HepG2 (cell line): ENCODE results near the gene CYB5A. TPM values are rescaled to one million over a fixed set of nuclear protein-coding genes. Genes with fewer than 3 reads are reported as not detected.
A peak's percentile ranks its signal among the peaks of the same experiment; 100 is the strongest.

ENCODE experiments used
- ATAC-seq: fragments of 200-7000 bp; cut with Tn5 transposase; 3 replicates; pipeline ENCODE4 v1.9.1; 2020; ENCODE audit warnings: mild to moderate bottlenecking, moderate library complexity
- BruUV-seq: library from RNA; stranded (reverse); fragments of 400-500 nt; replicated peaks from 2 replicates; lab custom pipeline; 2021; lab: Mats Ljungman, UMichigan
- CTCF ChIA-PET: fragments of 300-600 bp; formaldehyde crosslinking; extraction: SDS; loops from one replicate; lab custom pipeline; 2021; ENCODE audit warnings: low total read pairs, inconsistent platforms, low intra/inter-chr PET ratio; lab: Yijun Ruan, JAX
- POLR2A ChIA-PET: fragments of 350-600 bp; sonication (Branson Sonifier 250); formaldehyde crosslinking; loops from one replicate; lab custom pipeline; 2020; ENCODE audit warnings: antibody characterized with exemption, inconsistent platforms; lab: Yijun Ruan, JAX
- DNase-seq: peaks from one replicate; pipeline ENCODE4 v3.0.0-alpha.2; 2015; ENCODE audit warnings: low spot score
- FAIRE-seq: peaks from 3 replicates; lab custom pipeline; 2011; peaks lifted over from hg19 to GRCh38; lab: Jason Lieb, UNC
- H2AFZ ChIP-seq: one replicate; pipeline ENCODE4 v1.6.1; 2011; ENCODE audit warnings: low read length, inconsistent platforms
- H3K27ac ChIP-seq: fragments of 300-600 bp; 3 replicates; pipeline ENCODE4 v1.8.0; 2011; ENCODE audit warnings: mixed run types, mild to moderate bottlenecking, mixed read lengths, low read length, inconsistent platforms; ENCODE audit not compliant: insufficient read depth; ENCODE audit errors: extremely low read length
- H3K27me3 ChIP-seq, 2 experiments: fragments of 200-600 bp in 1 of 2; 2 replicates in 1 of 2; 3 replicates in 1 of 2; pipeline versions ENCODE4 v1.6.0 to v1.8.0; 2011; ENCODE audit warnings: low read length in 2 of 2, mild to moderate bottlenecking in 2 of 2, moderate library complexity in 2 of 2, inconsistent platforms in 1 of 2; ENCODE audit not compliant: insufficient read depth in 2 of 2, control insufficient read depth in 1 of 2
- H3K36me3 ChIP-seq, 2 experiments: fragments of 200-600 bp in 1 of 2; replicated peaks in 1 of 2; 2 replicates in 1 of 2; 3 replicates in 1 of 2; pipeline versions ENCODE4 v1.5.1 to v1.8.0; 2011; ENCODE audit warnings: low read length in 2 of 2, inconsistent platforms in 1 of 2; ENCODE audit not compliant: insufficient read depth in 2 of 2, control insufficient read depth in 1 of 2
- H3K4me1 ChIP-seq: 2 replicates; pipeline ENCODE4 v1.5.1; 2012; ENCODE audit warnings: low read length, inconsistent platforms; ENCODE audit not compliant: insufficient read depth
- H3K4me2 ChIP-seq: 2 replicates; pipeline ENCODE4 v1.6.0; 2011; ENCODE audit warnings: low read depth, low read length, inconsistent platforms
- H3K4me3 ChIP-seq, 3 experiments: fragments of 200-600 bp in 1 of 3; sonication (generic), shearing (Covaris generic) in 1 of 3; replicated peaks in 1 of 3; 2 replicates each; pipeline ENCODE4 v1.5.1; 2011 to 2016; ENCODE audit warnings: low read length in 3 of 3, inconsistent platforms in 2 of 3, low read depth in 2 of 3, mild to moderate bottlenecking in 2 of 3, control low read depth in 1 of 3, mixed read lengths in 1 of 3; ENCODE audit not compliant: insufficient read depth in 1 of 3
- H3K79me2 ChIP-seq: one replicate; pipeline ENCODE4 v1.6.1; 2011; ENCODE audit warnings: low read length, inconsistent platforms; ENCODE audit not compliant: insufficient read depth
- H3K9ac ChIP-seq: 2 replicates; pipeline ENCODE4 v1.6.0; 2011; ENCODE audit warnings: mild to moderate bottlenecking, low read depth, low read length, inconsistent platforms; ENCODE audit not compliant: insufficient read depth
- H3K9me3 ChIP-seq: 2 replicates; pipeline ENCODE4 v1.5.1; 2012; ENCODE audit warnings: mild to moderate bottlenecking, low read length
- H4K20me1 ChIP-seq: 2 replicates; pipeline ENCODE4 v1.6.0; 2011; ENCODE audit warnings: inconsistent platforms, mild to moderate bottlenecking, low read length, moderate library complexity; ENCODE audit not compliant: insufficient read depth
- CREM ChIP-seq, 2 experiments: sonication (generic) in 1 of 2; formaldehyde crosslinking in 1 of 2; IDR thresholded peaks; 2 replicates each; pipeline versions ENCODE4 v1.4.0 to v1.6.1; 2016 to 2020; ENCODE audit warnings: antibody characterized with exemption in 1 of 2, mild to moderate bottlenecking in 1 of 2, missing genetic modification reagents in 1 of 2
- MBD4 ChIP-seq: IDR thresholded peaks from 2 replicates; pipeline ENCODE4 v1.6.1; 2012; ENCODE audit warnings: low read length, inconsistent platforms, borderline replicate concordance
- NONO ChIP-seq, 2 experiments: fragments of 450-650 bp in 1 of 2; sonication (generic) in 1 of 2; formaldehyde crosslinking in 1 of 2; IDR thresholded peaks in 1 of 2; conservative IDR thresholded peaks in 1 of 2; 2 replicates each; pipeline versions ENCODE4 v1.6.1 to v1.8.0; 2017 to 2022; ENCODE audit warnings: mild to moderate bottlenecking in 1 of 2, missing genetic modification reagents in 1 of 2, moderate library complexity in 1 of 2
- SYNCRIP ChIP-seq: fragments of 200-400 bp; formaldehyde crosslinking; IDR thresholded peaks from 2 replicates; pipeline ENCODE4 v1.6.1; 2018; ENCODE audit warnings: mild to moderate bottlenecking, low read depth, low read length; ENCODE audit not compliant: insufficient read depth
- ZFP41 ChIP-seq: sonication (generic); formaldehyde crosslinking; IDR thresholded peaks from 2 replicates; pipeline ENCODE4 v1.4.0; 2020; ENCODE audit warnings: mild to moderate bottlenecking, missing genetic modification reagents, borderline replicate concordance
- ZFP62 ChIP-seq: sonication (generic); formaldehyde crosslinking; IDR thresholded peaks from 2 replicates; pipeline ENCODE4 v1.4.0; 2020; ENCODE audit warnings: missing genetic modification reagents
- ZNF703 ChIP-seq: sonication (generic); formaldehyde crosslinking; IDR thresholded peaks from 2 replicates; pipeline ENCODE4 v1.5.1; 2020; ENCODE audit warnings: missing genetic modification reagents, mild to moderate bottlenecking, moderate library complexity, borderline replicate concordance
- ZNF761 ChIP-seq: sonication (generic); formaldehyde crosslinking; conservative IDR thresholded peaks from 2 replicates; pipeline ENCODE4 v1.4.0; 2020; ENCODE audit warnings: mild to moderate bottlenecking, missing genetic modification reagents
- ZNF780A ChIP-seq: sonication (generic); formaldehyde crosslinking; IDR thresholded peaks from 2 replicates; pipeline ENCODE4 v1.8.0; 2022; ENCODE audit warnings: mild to moderate bottlenecking, missing genetic modification reagents, moderate library complexity
- WGBS: methylation state at CpG from one replicate; pipeline ENCODE4 v1.1.6; 2017; ENCODE audit warnings: low lambda C conversion rate; 5-methylcytosine and 5-hydroxymethylcytosine counted together
- in situ Hi-C: cut with HindIII; loops from 2 replicates; pipeline ENCODE4 v1.10.0; 2017; ENCODE audit warnings: low pct_unique_long_range_greater_than_20kb; ENCODE audit not compliant: extremely low pct_ligation_motif_present
- intact Hi-C: fragments of 100-400 bp; cut with micrococcal nuclease; formaldehyde crosslinking; loops from one replicate; pipeline ENCODE4 v1.10.0; 2022; ENCODE audit not compliant: unreplicated experiment
- polyA plus RNA-seq, 8 experiments: library from polyadenylated mRNA; depleted of rRNA in 3 of 8; stranded (reverse) in 7 of 8; unstranded in 1 of 8; fragments of >200 nt; fragmentation: Illumina TruSeq in 4 of 8; extraction: Trizol in 4 of 8; gene quantifications; 2 replicates each; pipeline versions ENCODE4 v1.2.1 to v1.2.3, GENCODE V29; 2011 to 2016; ENCODE audit warnings: low read depth in 4 of 8, missing spikeins in 1 of 8, mixed read lengths in 1 of 8; ENCODE audit not compliant: insufficient read depth in 1 of 8
- total RNA-seq, 5 experiments: library from RNA; depleted of rRNA; stranded (reverse); fragments of >200 nt; fragmentation: Illumina TruSeq; extraction: Trizol; gene quantifications; 2 replicates each; pipeline ENCODE4 v1.2.3, GENCODE V29; 2016; ENCODE audit warnings: low read depth in 1 of 5
- TF ChIP-seq, protein P1 (sequence below): sonication (generic); formaldehyde crosslinking; IDR thresholded peaks from 2 replicates; pipeline ENCODE4 v1.5.0; 2020; ENCODE audit warnings: missing genetic modification reagents
- TF ChIP-seq, protein P2 (sequence below): IDR thresholded peaks from 2 replicates; pipeline ENCODE4 v1.6.1; 2012; ENCODE audit warnings: inconsistent platforms
- TF ChIP-seq, protein P3 (sequence below), 2 experiments: sonication (generic) in 1 of 2; formaldehyde crosslinking in 1 of 2; IDR thresholded peaks; 2 replicates each; pipeline versions ENCODE4 v1.4.0 to v1.6.1; 2018 to 2020; ENCODE audit warnings: missing genetic modification reagents in 2 of 2, borderline replicate concordance in 1 of 2, low read depth in 1 of 2, mild to moderate bottlenecking in 1 of 2, missing biosample characterization in 1 of 2
- TF ChIP-seq, protein P4 (sequence below): IDR thresholded peaks from 2 replicates; pipeline ENCODE4 v1.6.1; 2016; ENCODE audit warnings: low read depth, borderline replicate concordance

Gene CYB5A
- total and polyA plus RNA-seq, 2 of the 13 experiments (the other 11 are each of a cell fraction or from before 2014, with no cell fraction given): 215 to 356 TPM

DNA sequence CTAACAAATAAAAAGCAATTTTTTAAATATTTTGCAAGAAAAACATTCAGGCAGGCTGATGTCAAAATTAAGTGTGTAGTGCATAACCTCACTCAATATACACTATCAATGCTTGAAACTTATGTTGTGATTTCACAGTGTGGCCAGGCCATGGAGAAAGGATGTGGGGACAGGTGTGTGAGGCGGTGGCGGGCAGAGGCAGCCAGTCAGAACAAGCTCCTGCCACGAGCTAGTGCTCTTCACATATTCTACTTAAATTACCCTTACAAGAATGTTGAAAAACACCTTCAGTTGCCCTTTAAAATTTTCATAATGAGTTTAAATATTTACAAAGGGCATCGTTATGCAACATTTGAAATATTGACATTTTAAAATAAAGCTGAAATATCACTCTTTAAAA, 43.2 kb downstream of the CYB5A start:
- H3K79me2 ChIP-seq: no peaks in the 10 kb centered on the region
- H3K9me3 ChIP-seq: no peaks in the 10 kb centered on the region
- peaks cover 55% of the 10 kb centered on the region for H3K4me1 ChIP-seq
- H4K20me1 ChIP-seq: no peaks in the 10 kb centered on the region
- H3K4me3 ChIP-seq: no peak overlapping the region
- H3K27me3 ChIP-seq: no peaks in the 10 kb centered on the region
- BruUV-seq: no TSS peak
- DNase-seq (no peak), ATAC-seq (peak; percentile 28; the same call in 2 of the 3 replicates), FAIRE-seq (no peak)
- H3K27ac ChIP-seq: peak overlapping the region; percentile 67
- in situ Hi-C loops (no loop called here), intact Hi-C loops (loop anchor here (2.0 kb wide), 1 partner anchor 14 kb away; no protein-coding TSS in a partner anchor)
- peak overlapping the region; percentile 54; the same call in 1 of the 2 replicates for H3K4me2 ChIP-seq
- no peak overlapping the region for H2AFZ ChIP-seq
- ChIA-PET CTCF (interaction anchor here (0.8 kb wide), 1 partner anchor 14 kb away, joined by 3 read pairs; no protein-coding TSS in a partner anchor), POLR2A (interaction anchor here (0.9 to 2.0 kb wide), 3 partner anchors 14 to 247 kb away, joined by 3 to 7 read pairs (median 5); partner anchors contain the start of gene CNDP2)
- H3K9ac ChIP-seq: no peak overlapping the region
- WGBS: 42% methylated on average over 4 of the region's 4 CpGs
- peaks cover 0 to 5% of the 10 kb centered on the region in 2 experiments; a peak in 2 of 5 replicates for H3K36me3 ChIP-seq
- TF ChIP-seq ZNF703 (CRISPR knock-in tag): no peak
- no peak for TF ChIP-seq ZNF761 (CRISPR knock-in tag)
- TF ChIP-seq ZNF780A (CRISPR knock-in tag): 0 out of 2 replicates have a peak, but pooled peaks have one; percentile 8
- no peak for TF ChIP-seq ZFP41 (CRISPR knock-in tag)
- 0 out of 2 replicates have a peak, but pooled peaks have one; percentile 4 for TF ChIP-seq MBD4
- TF ChIP-seq, protein P1, sequence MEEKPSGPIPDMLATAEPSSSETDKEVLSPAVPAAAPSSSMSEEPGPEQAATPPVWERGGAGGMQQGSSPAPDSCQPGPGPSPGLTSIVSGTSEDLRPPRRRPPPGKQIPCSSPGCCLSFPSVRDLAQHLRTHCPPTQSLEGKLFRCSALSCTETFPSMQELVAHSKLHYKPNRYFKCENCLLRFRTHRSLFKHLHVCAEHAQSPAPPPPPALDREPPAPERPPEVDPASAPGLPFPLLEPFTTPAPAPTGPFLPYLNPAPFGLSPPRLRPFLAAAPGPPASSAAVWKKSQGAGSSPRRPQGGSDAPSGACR (CRISPR knock-in tag): 0 out of 2 replicates have a peak, but pooled peaks have one; percentile 7

DNA sequence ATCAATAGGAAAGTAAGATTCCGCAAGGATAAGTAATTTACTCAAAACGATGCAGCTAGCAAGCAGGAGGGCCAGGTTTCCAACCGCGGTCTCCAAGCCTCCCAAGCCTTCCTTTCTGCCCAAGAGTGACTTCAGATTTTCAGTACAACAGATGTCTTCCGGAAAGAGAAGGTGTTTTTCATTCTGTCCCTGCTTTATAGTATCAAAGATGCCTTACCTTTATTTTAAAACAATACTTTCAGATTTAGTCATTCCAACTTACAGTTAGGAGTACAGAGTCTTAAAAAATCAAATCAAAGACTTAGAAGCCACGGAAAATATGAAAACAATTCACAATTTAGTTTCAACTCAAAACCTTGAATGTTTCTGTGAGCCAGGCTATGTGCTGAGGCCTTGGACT, 43.6 kb downstream of the CYB5A start:
- in situ Hi-C loops (no loop called here), intact Hi-C loops (loop anchor here (2.0 kb wide), 1 partner anchor 13 kb away; no protein-coding TSS in a partner anchor)
- H3K36me3 ChIP-seq: peaks cover 0 to under 1% of the 10 kb centered on the region in 2 experiments; a peak in 2 of 5 replicates
- H2AFZ ChIP-seq: no peak overlapping the region
- POLR2A ChIA-PET: interaction anchor here (1.1 to 2.0 kb wide), 2 partner anchors 14 to 248 kb away, joined by 3 to 7 read pairs; partner anchors contain the start of gene CNDP2
- no peaks in the 10 kb centered on the region for H3K27me3 ChIP-seq
- no peak overlapping the region for H3K9ac ChIP-seq
- BruUV-seq: no TSS peak
- CTCF ChIA-PET: no interaction called here
- no peak for FAIRE-seq
- H4K20me1 ChIP-seq: no peaks in the 10 kb centered on the region
- H3K4me1 ChIP-seq: peaks cover 58% of the 10 kb centered on the region
- WGBS: 95% methylated on average over 6 of the region's 6 CpGs
- H3K4me2 ChIP-seq: no peak overlapping the region
- H3K79me2 ChIP-seq: no peaks in the 10 kb centered on the region
- no peak overlapping the region for H3K4me3 ChIP-seq
- no peaks in the 10 kb centered on the region for H3K9me3 ChIP-seq
- no peak for ATAC-seq
- peak overlapping the region; percentile 67 for H3K27ac ChIP-seq
- no peak for DNase-seq
- TF ChIP-seq, protein P2, sequence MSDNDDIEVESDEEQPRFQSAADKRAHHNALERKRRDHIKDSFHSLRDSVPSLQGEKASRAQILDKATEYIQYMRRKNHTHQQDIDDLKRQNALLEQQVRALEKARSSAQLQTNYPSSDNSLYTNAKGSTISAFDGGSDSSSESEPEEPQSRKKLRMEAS: no peak
- no peak for TF ChIP-seq CREM (IDR thresholded peaks at IDR 0.05)
- no peak for TF ChIP-seq CREM (CRISPR knock-in tag; IDR thresholded peaks at IDR 0.05)
- TF ChIP-seq, protein P3, sequence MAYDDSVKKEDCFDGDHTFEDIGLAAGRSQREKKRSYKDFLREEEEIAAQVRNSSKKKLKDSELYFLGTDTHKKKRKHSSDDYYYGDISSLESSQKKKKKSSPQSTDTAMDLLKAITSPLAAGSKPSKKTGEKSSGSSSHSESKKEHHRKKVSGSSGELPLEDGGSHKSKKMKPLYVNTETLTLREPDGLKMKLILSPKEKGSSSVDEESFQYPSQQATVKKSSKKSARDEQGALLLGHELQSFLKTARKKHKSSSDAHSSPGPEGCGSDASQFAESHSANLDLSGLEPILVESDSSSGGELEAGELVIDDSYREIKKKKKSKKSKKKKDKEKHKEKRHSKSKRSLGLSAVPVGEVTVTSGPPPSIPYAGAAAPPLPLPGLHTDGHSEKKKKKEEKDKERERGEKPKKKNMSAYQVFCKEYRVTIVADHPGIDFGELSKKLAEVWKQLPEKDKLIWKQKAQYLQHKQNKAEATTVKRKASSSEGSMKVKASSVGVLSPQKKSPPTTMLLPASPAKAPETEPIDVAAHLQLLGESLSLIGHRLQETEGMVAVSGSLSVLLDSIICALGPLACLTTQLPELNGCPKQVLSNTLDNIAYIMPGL (CRISPR knock-in tag; IDR thresholded peaks at IDR 0.05; ENCODE audit: borderline replicate concordance in 1 of 2, low read depth in 1 of 2): no peak
- TF ChIP-seq ZFP62 (CRISPR knock-in tag): no peak
- no peak for TF ChIP-seq NONO (IDR thresholded peaks at IDR 0.05)
- no peak for TF ChIP-seq NONO (CRISPR knock-in tag; conservative IDR thresholded peaks at IDR 0.05)
- no peak for TF ChIP-seq SYNCRIP
- no peak for TF ChIP-seq MBD4
- TF ChIP-seq, protein P4, sequence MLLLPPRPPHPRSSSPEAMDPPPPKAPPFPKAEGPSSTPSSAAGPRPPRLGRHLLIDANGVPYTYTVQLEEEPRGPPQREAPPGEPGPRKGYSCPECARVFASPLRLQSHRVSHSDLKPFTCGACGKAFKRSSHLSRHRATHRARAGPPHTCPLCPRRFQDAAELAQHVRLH (CRISPR knock-in tag): no peak
